ENCODE measurements around the gene KRTAP19-8. TPM values are rescaled to one million over a fixed set of nuclear protein-coding genes. Genes with fewer than 3 reads are reported as not detected.

Gene KRTAP19-8
- total RNA-seq, 2 experiments from 2014 or later = not detected

GRCh38 chr21:31030367-31031106 is 7.7 kb downstream of the KRTAP19-8 start:
- no peak for DNase-seq
- TF ChIP-seq, protein P1, sequence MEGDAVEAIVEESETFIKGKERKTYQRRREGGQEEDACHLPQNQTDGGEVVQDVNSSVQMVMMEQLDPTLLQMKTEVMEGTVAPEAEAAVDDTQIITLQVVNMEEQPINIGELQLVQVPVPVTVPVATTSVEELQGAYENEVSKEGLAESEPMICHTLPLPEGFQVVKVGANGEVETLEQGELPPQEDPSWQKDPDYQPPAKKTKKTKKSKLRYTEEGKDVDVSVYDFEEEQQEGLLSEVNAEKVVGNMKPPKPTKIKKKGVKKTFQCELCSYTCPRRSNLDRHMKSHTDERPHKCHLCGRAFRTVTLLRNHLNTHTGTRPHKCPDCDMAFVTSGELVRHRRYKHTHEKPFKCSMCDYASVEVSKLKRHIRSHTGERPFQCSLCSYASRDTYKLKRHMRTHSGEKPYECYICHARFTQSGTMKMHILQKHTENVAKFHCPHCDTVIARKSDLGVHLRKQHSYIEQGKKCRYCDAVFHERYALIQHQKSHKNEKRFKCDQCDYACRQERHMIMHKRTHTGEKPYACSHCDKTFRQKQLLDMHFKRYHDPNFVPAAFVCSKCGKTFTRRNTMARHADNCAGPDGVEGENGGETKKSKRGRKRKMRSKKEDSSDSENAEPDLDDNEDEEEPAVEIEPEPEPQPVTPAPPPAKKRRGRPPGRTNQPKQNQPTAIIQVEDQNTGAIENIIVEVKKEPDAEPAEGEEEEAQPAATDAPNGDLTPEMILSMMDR (IDR thresholded peaks at IDR 0.05) = no peak
- Mint-ChIP-seq H3K4me1 (ENCODE audit: low read depth) (no peaks in the 10 kb centered on the region), H3K27me3 (peaks cover 20% of the 10 kb centered on the region), H3K4me3 (no peak overlapping the region), H3K27ac (no peak overlapping the region), H3K9me3 (peaks cover 2% of the 10 kb centered on the region), H3K36me3 (ENCODE audit: low read depth) (no peaks in the 10 kb centered on the region)
- no peak overlapping the region for H3K27ac ChIP-seq (ENCODE audit: low read depth in 1 of 2, low read length in 2 of 2)
- no peaks in the 10 kb centered on the region for H3K36me3 ChIP-seq (ENCODE audit: insufficient read depth, low read length)
- H3K4me3 ChIP-seq (ENCODE audit: low read length) = no peak overlapping the region
- no peaks in the 10 kb centered on the region for H3K9me3 ChIP-seq (ENCODE audit: control insufficient read depth in 1 of 2, insufficient read depth in 1 of 2, low read length in 2 of 2)
- no peak for ATAC-seq (ENCODE audit: poor library complexity)
- POLR2A ChIA-PET = no interaction called here
- H3K27me3 ChIP-seq (ENCODE audit: control insufficient read depth in 1 of 2, insufficient read depth in 2 of 2, low read length in 2 of 2) = no peaks in the 10 kb centered on the region
- intact Hi-C loops (cut with DNase I, micrococcal nuclease) = no loop called here
- CTCF ChIA-PET = no interaction called here
- H3K4me1 ChIP-seq (ENCODE audit: insufficient read depth, low read length) = no peaks in the 10 kb centered on the region

DNA sequence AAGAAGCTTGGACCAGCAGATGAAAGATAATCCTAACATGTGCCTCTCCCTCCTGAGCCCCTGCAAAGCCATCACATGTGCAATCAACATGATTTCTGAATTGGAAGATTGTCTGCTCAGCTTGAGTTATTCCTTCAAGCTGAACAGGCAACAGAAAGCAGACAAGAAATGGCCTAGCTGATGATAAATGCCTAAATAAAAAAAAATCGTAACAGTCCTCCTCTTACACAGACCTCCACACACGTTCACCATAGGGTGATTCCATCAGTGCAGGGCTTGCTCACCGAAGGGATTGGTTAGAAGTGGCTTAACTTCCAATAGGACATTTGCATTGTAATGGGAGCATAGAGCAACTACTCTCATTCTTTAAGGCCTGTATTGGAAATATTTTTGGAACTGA is 14.6 kb downstream of the KRTAP19-8 start:
- TF ChIP-seq, protein P1 (IDR thresholded peaks at IDR 0.05) = no peak
- Mint-ChIP-seq H3K36me3 (ENCODE audit: low read depth) (no peaks in the 10 kb centered on the region), H3K4me3 (no peak overlapping the region), H3K27ac (no peak overlapping the region), H3K4me1 (ENCODE audit: low read depth) (no peaks in the 10 kb centered on the region), H3K27me3 (peaks cover 37% of the 10 kb centered on the region), H3K9me3 (no peaks in the 10 kb centered on the region)
- H3K9me3 ChIP-seq (ENCODE audit: control insufficient read depth in 1 of 2, insufficient read depth in 1 of 2, low read length in 2 of 2) = peaks cover 0 to 3% of the 10 kb centered on the region in 2 experiments
- no peaks in the 10 kb centered on the region for H3K36me3 ChIP-seq (ENCODE audit: insufficient read depth, low read length)
- CTCF ChIA-PET = no interaction called here
- no peak for ATAC-seq (ENCODE audit: poor library complexity)
- no peak overlapping the region for H3K4me3 ChIP-seq (ENCODE audit: low read length)
- peaks cover 0 to 10% of the 10 kb centered on the region in 2 experiments for H3K27me3 ChIP-seq (ENCODE audit: control insufficient read depth in 1 of 2, insufficient read depth in 2 of 2, low read length in 2 of 2)
- intact Hi-C loops (cut with DNase I, micrococcal nuclease) = no loop called here
- POLR2A ChIA-PET = no interaction called here
- H3K4me1 ChIP-seq (ENCODE audit: insufficient read depth, low read length) = no peaks in the 10 kb centered on the region
- no peak for DNase-seq
- no peak overlapping the region for H3K27ac ChIP-seq (ENCODE audit: low read depth in 1 of 2, low read length in 2 of 2)

DNA sequence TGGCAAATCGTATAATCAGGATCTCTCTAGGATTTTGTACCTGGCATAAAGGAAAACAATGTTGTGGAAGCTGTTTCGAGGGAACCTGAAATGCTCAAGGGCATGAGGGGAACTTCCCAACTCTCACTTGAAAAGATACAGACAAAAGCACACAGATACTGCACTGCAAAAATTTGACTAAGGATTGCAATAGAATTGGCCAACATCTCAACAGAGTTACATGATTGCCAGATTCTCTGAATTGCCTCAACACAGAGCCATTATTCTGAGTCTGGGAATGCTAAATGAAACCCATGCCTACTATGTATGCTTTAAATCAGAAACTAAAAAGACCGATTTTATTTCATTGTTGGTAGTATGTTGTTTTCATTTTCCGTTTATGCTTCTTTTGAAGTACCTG is 16.0 kb downstream of the KRTAP19-8 start:
- no peak overlapping the region for H3K4me3 ChIP-seq (ENCODE audit: low read length)
- Mint-ChIP-seq H3K27ac (no peak overlapping the region), H3K4me1 (ENCODE audit: low read depth) (no peaks in the 10 kb centered on the region), H3K36me3 (ENCODE audit: low read depth) (no peaks in the 10 kb centered on the region), H3K27me3 (peaks cover 34% of the 10 kb centered on the region), H3K9me3 (no peaks in the 10 kb centered on the region), H3K4me3 (no peak overlapping the region)
- ChIA-PET CTCF (no interaction called here), POLR2A (no interaction called here)
- TF ChIP-seq, protein P1 (IDR thresholded peaks at IDR 0.05) = no peak
- H3K27ac ChIP-seq (ENCODE audit: low read depth in 1 of 2, low read length in 2 of 2) = no peak overlapping the region
- ATAC-seq (ENCODE audit: poor library complexity) (no peak), DNase-seq (no peak)
- H3K4me1 ChIP-seq (ENCODE audit: insufficient read depth, low read length) = no peaks in the 10 kb centered on the region
- peaks cover 0 to 3% of the 10 kb centered on the region in 2 experiments for H3K9me3 ChIP-seq (ENCODE audit: control insufficient read depth in 1 of 2, insufficient read depth in 1 of 2, low read length in 2 of 2)
- intact Hi-C loops (cut with DNase I, micrococcal nuclease) = no loop called here
- H3K27me3 ChIP-seq (ENCODE audit: control insufficient read depth in 1 of 2, insufficient read depth in 2 of 2, low read length in 2 of 2) = peaks cover 0 to 10% of the 10 kb centered on the region in 2 experiments
- H3K36me3 ChIP-seq (ENCODE audit: insufficient read depth, low read length) = no peaks in the 10 kb centered on the region

Data from CD4-positive, alpha-beta T cell (primary cell).